Adrenal gland (tissue), 5 donors: ENCODE data around the gene HBG2.
"Not testable (repeated sequence)": the region's sequence is repeated elsewhere in the genome, so short reads cannot be mapped to it uniquely, and the experiment has no call there.

Experiments used
- CTCF ChIP-seq, 6 experiments: fragments of 450-650 bp in 4 of 6; fragments of 200-600 bp in 2 of 6; sonication (generic) in 1 of 6; IDR thresholded peaks; 1 replicate in 5 of 6; 2 replicates in 1 of 6; pipeline versions ENCODE4 v1.5.1 to v1.8.0; 2016 to 2021; ENCODE audit warnings: antibody characterized with exemption in 6 of 6, mild to moderate bottlenecking in 2 of 6, moderate library complexity in 1 of 6
- POLR2A ChIP-seq, 2 donors: fragments of 450-650 bp; IDR thresholded peaks; one replicate each; pipeline ENCODE4 v1.6.1; 2017; ENCODE audit warnings: antibody characterized with exemption in 2 of 2, mild to moderate bottlenecking in 2 of 2, moderate library complexity in 1 of 2
- donor health status: DM: no; HTN: no; CAD: no.

GRCh38 chr11:5248498-5248897 is 6.1 kb downstream of the HBG2 start:
- not testable (repeated sequence) for TF ChIP-seq CTCF, POLR2A (IDR thresholded peaks at IDR 0.05)
